Activated T-cell treated with anti-CD3 and anti-CD28 coated beads for 1 hour (primary cell): Measurements from ENCODE around the gene TNS2.
"Not testable (repeated sequence)": the region's sequence is repeated elsewhere in the genome, so short reads cannot be mapped to it uniquely, and the experiment has no call there.

Experiments
- DNase-seq: peaks from one replicate; pipeline ENCODE4 v3.0.0-alpha.2; 2020; ENCODE audit warnings: low read depth

Gene TNS2

GRCh38 chr12:53069621-53070410 is 20.0 kb downstream of the TNS2 start:
- no peak for DNase-seq

GRCh38 chr12:53070877-53071492 is 21.1 kb downstream of the TNS2 start:
- no peak for DNase-seq

- no peak for DNase-seq
These were observed 22.0 kb downstream of the TNS2 start for GRCh38 chr12:53071591-53072551.

GRCh38 chr12:53073881-53074280 is 24.0 kb downstream of the TNS2 start:
- DNase-seq, result no peak

GRCh38 chr12:53074283-53074998 is 24.6 kb downstream of the TNS2 start:
- DNase-seq, result no peak

GRCh38 chr12:53074999-53075370 is 25.1 kb downstream of the TNS2 start:
- DNase-seq, result no peak

GRCh38 chr12:53076461-53076860 is 26.6 kb downstream of the TNS2 start:
- no peak for DNase-seq

GRCh38 chr12:53077030-53077429 is 27.2 kb downstream of the TNS2 start:
- no peak for DNase-seq

- DNase-seq, result peak; percentile 40
These were observed 28.8 kb downstream of the TNS2 start for GRCh38 chr12:53078425-53079225.

- DNase-seq, result peak; percentile 96
These were observed 29.6 kb downstream of the TNS2 start, which contains the start of gene SPRYD3 for GRCh38 chr12:53079226-53080117. SPRYD3 (minus strand) TSS chr12:53079390; CDS start chr12:53079333, 57 bp downstream.

GRCh38 chr12:53082637-53083175 is 32.8 kb downstream of the TNS2 start:
- DNase-seq, result no peak

- DNase-seq, result no peak
These were observed 36.5 kb downstream of the TNS2 start for GRCh38 chr12:53086361-53086760.

- no peak for DNase-seq
These were observed 40.2 kb downstream of the TNS2 start for GRCh38 chr12:53090105-53090504.

GRCh38 chr12:53090554-53090953 is 40.7 kb downstream of the TNS2 start:
- DNase-seq, result no peak

- DNase-seq, result no peak
These were observed 41.9 kb downstream of the TNS2 start for GRCh38 chr12:53091756-53092155.

- DNase-seq, result no peak
These were observed 44.0 kb downstream of the TNS2 start for GRCh38 chr12:53093777-53094393.

GRCh38 chr12:53094394-53094787 is 44.5 kb downstream of the TNS2 start:
- no peak for DNase-seq

- not testable (repeated sequence) for DNase-seq
These were observed 45.1 kb downstream of the TNS2 start for GRCh38 chr12:53094796-53095595.

- DNase-seq, result not testable (repeated sequence)
These were observed 45.7 kb downstream of the TNS2 start for GRCh38 chr12:53095596-53095895.
